HG02852 (cell line): Measurements from ENCODE around the gene PRR13.

Source experiments
- ATAC-seq: cut with Tn5 transposase; IDR thresholded peaks from one replicate; pipeline ENCODE4 v1.9.1; 2021; ENCODE audit warnings: mild to moderate bottlenecking, moderate library complexity; ENCODE audit not compliant: unreplicated experiment

The PRR13 gene

DNA sequence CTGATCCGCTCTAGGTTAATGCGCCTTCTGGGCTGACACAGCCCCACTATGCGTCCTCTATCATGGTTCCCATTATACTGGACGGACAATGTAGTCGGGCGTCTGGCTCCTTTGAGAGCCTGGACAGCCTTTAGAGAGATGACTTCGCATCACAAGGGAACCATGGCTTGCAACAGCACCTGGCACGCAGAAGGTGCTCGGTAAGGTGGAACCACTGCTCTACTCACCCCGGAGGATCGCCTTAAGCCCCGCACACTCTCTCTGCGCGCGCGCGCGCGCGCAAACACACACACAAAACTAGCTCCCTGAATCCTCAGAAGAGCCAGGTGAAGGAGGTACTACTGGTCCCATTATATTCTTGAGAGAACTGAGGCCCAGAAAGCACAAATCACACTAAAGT lies 50.7 kb downstream of the PRR13 start:
- no peak for ATAC-seq

- peak; percentile 89 for ATAC-seq
Observed at GRCh38 chr12:53492830-53493609, 51.5 kb downstream of the PRR13 start.

DNA sequence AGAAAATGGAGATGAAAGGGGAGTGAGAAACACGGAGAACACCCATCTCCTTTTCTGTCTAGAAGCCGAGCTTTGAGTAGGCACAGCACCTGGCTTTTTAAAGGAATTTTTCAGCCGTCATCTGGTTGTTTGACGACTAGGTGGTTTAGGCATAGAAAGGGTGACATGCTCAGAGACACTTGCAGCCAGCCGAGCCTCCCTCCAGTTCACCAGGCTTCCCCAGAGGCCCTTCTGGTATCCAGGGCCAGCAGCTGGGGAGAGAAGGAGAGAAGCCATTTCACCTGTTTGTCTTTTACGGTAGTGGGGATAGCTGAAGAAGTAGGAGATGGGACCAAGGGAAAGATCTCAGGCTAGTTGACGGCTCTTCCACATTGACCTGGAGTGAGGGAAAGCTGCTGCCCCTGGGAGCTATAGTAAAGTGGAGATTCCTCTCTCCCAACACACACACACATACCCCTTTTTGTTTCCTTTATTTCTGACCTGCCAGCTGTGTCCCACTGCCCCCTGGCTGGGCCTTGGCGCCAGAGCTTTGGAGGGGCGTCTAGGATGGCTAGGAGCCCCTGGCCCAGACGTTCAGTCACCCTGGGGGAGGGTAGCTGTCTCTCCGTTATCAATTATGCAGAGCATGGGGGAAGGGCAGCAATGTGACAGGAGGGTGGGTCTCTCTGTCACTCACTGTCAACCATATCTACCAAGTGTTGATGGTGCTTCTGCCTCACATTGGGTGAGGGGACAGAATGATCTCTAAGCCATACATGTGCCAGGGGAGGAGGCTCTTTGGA lies 52.3 kb downstream of the PRR13 start:
- no peak for ATAC-seq
